HEK293 (cell line): ENCODE measurements around the gene CELA1.

Experiments
- CTCF ChIA-PET: fragments of 350-600 bp; formaldehyde crosslinking; extraction: SDS; loops from one replicate; lab custom pipeline; 2021; ENCODE audit warnings: antibody characterized with exemption; lab: Yijun Ruan, JAX
- POLR2A ChIA-PET: fragments of 300-600 bp; formaldehyde crosslinking; extraction: SDS; loops from one replicate; lab custom pipeline; 2020; ENCODE audit warnings: antibody characterized with exemption, inconsistent platforms; lab: Yijun Ruan, JAX
- H3K27ac ChIP-seq: fragments of 200-500 bp; sonication (Bioruptor generic); 2 replicates; pipeline ENCODE4 v1.5.1; 2014; ENCODE audit warnings: low read depth, low read length, control low read depth, inconsistent platforms; ENCODE audit errors: extremely low read depth
- H3K36me3 ChIP-seq, 2 experiments: fragments of 200-500 bp in 1 of 2; sonication (Bioruptor generic) in 1 of 2; 1 replicate in 1 of 2; 2 replicates in 1 of 2; pipeline ENCODE4 v1.5.1; 2014 to 2017; ENCODE audit warnings: inconsistent platforms in 2 of 2, low read length in 2 of 2; ENCODE audit not compliant: control insufficient read depth in 2 of 2, insufficient read depth in 1 of 2
- H3K4me1 ChIP-seq: fragments of 200-500 bp; sonication (Bioruptor generic); 2 replicates; pipeline ENCODE4 v1.5.1; 2014; ENCODE audit warnings: mild to moderate bottlenecking, low read length, inconsistent platforms; ENCODE audit not compliant: control insufficient read depth, insufficient read depth
- H3K4me3 ChIP-seq: 2 replicates; pipeline ENCODE4 v1.5.1; 2011; ENCODE audit warnings: low read depth, mild to moderate bottlenecking, control low read depth, low read length, moderate library complexity
- H3K9me3 ChIP-seq: fragments of 200-500 bp; sonication (Bioruptor generic); 2 replicates; pipeline ENCODE4 v1.5.1; 2014; ENCODE audit warnings: low read depth, low read length, inconsistent platforms; ENCODE audit not compliant: control insufficient read depth, insufficient read depth
- FEZF1 ChIP-seq: fragments of 450-650 bp; formaldehyde crosslinking; IDR thresholded peaks from 2 replicates; pipeline ENCODE4 v1.5.1; 2016; ENCODE audit warnings: missing biosample characterization, missing genetic modification characterization
- KLF10 ChIP-seq: fragments of 450-650 bp; IDR thresholded peaks from 2 replicates; pipeline ENCODE4 v1.5.1; 2018; ENCODE audit warnings: missing biosample characterization, mild to moderate bottlenecking, missing genetic modification characterization
- SCRT1 ChIP-seq: fragments of 450-650 bp; formaldehyde crosslinking; IDR thresholded peaks from 2 replicates; pipeline ENCODE4 v1.5.1; 2016; ENCODE audit warnings: missing biosample characterization, missing genetic modification characterization, borderline replicate concordance
- TRIM28 ChIP-seq: IDR thresholded peaks from 2 replicates; pipeline ENCODE4 v1.6.1; 2011; ENCODE audit warnings: low read length, control low read depth, borderline replicate concordance
- WT1 ChIP-seq: fragments of 450-650 bp; formaldehyde crosslinking; IDR thresholded peaks from 2 replicates; pipeline ENCODE4 v1.5.1; 2016; ENCODE audit warnings: missing biosample characterization, missing genetic modification characterization
- ZBTB6 ChIP-seq: fragments of 450-650 bp; formaldehyde crosslinking; IDR thresholded peaks from 2 replicates; pipeline ENCODE4 v1.5.1; 2017; ENCODE audit warnings: missing biosample characterization, missing genetic modification characterization
- ZBTB7A ChIP-seq: fragments of 450-650 bp; formaldehyde crosslinking; IDR thresholded peaks from 2 replicates; pipeline ENCODE4 v1.5.1; 2016; ENCODE audit warnings: low read depth, missing biosample characterization, missing genetic modification characterization
- ZFP3 ChIP-seq: fragments of 450-650 bp; formaldehyde crosslinking; IDR thresholded peaks from 2 replicates; pipeline ENCODE4 v1.5.1; 2016; ENCODE audit warnings: low read depth, missing biosample characterization, missing genetic modification characterization
- ZNF114 ChIP-seq: fragments of 450-650 bp; formaldehyde crosslinking; IDR thresholded peaks from 2 replicates; pipeline ENCODE4 v1.5.0; 2017; ENCODE audit warnings: missing biosample characterization, missing genetic modification characterization
- ZNF133 ChIP-seq: fragments of 450-650 bp; formaldehyde crosslinking; IDR thresholded peaks from 2 replicates; pipeline ENCODE4 v1.5.1; 2016; ENCODE audit warnings: missing biosample characterization, missing genetic modification characterization
- ZNF174 ChIP-seq: fragments of 450-650 bp; formaldehyde crosslinking; IDR thresholded peaks from 2 replicates; pipeline ENCODE4 v1.5.0; 2017; ENCODE audit warnings: missing biosample characterization, mild to moderate bottlenecking, missing genetic modification characterization
- ZNF202 ChIP-seq: fragments of 450-650 bp; formaldehyde crosslinking; IDR thresholded peaks from 2 replicates; pipeline ENCODE4 v1.5.1; 2016; ENCODE audit warnings: missing biosample characterization, missing genetic modification characterization, borderline replicate concordance
- ZNF280C ChIP-seq: fragments of 450-650 bp; formaldehyde crosslinking; IDR thresholded peaks from 2 replicates; pipeline ENCODE4 v1.5.1; 2016; ENCODE audit warnings: missing biosample characterization, missing genetic modification characterization
- ZNF341 ChIP-seq: fragments of 450-650 bp; formaldehyde crosslinking; IDR thresholded peaks from 2 replicates; pipeline ENCODE4; 2016; ENCODE audit warnings: low read depth, missing biosample characterization, missing genetic modification characterization
- ZNF366 ChIP-seq: fragments of 450-650 bp; formaldehyde crosslinking; conservative IDR thresholded peaks from 2 replicates; pipeline ENCODE4 v1.5.1; 2016; ENCODE audit warnings: missing biosample characterization, missing genetic modification characterization
- ZNF37A ChIP-seq: fragments of 450-650 bp; IDR thresholded peaks from 2 replicates; pipeline ENCODE4 v1.5.1; 2018; ENCODE audit warnings: missing biosample characterization, missing genetic modification characterization
- ZNF423 ChIP-seq: fragments of 450-650 bp; formaldehyde crosslinking; IDR thresholded peaks from 2 replicates; pipeline ENCODE4 v1.5.1; 2016; ENCODE audit warnings: missing biosample characterization, missing genetic modification characterization
- ZNF473 ChIP-seq: fragments of 450-650 bp; formaldehyde crosslinking; IDR thresholded peaks from 2 replicates; pipeline ENCODE4 v1.5.1; 2017; ENCODE audit warnings: missing biosample characterization, missing genetic modification characterization
- ZNF513 ChIP-seq: fragments of 450-650 bp; IDR thresholded peaks from 2 replicates; pipeline ENCODE4 v1.5.1; 2018; ENCODE audit warnings: missing biosample characterization, missing genetic modification characterization
- ZNF571 ChIP-seq: fragments of 450-650 bp; formaldehyde crosslinking; IDR thresholded peaks from 2 replicates; pipeline ENCODE4 v1.5.0; 2017; ENCODE audit warnings: missing biosample characterization, missing genetic modification characterization
- ZNF624 ChIP-seq: fragments of 450-650 bp; formaldehyde crosslinking; IDR thresholded peaks from 2 replicates; pipeline ENCODE4 v1.5.1; 2017; ENCODE audit warnings: missing biosample characterization, missing genetic modification characterization
- ZNF629 ChIP-seq: fragments of 450-650 bp; formaldehyde crosslinking; IDR thresholded peaks from 2 replicates; pipeline ENCODE4 v1.5.1; 2017; ENCODE audit warnings: missing biosample characterization, missing genetic modification characterization
- ZNF677 ChIP-seq: fragments of 450-650 bp; IDR thresholded peaks from 2 replicates; pipeline ENCODE4 v1.5.0; 2018; ENCODE audit warnings: missing biosample characterization, mild to moderate bottlenecking, missing genetic modification characterization, moderate library complexity
- ZNF76 ChIP-seq: fragments of 450-650 bp; formaldehyde crosslinking; IDR thresholded peaks from 2 replicates; pipeline ENCODE4; 2016; ENCODE audit warnings: low read depth, missing biosample characterization, missing genetic modification characterization, borderline replicate concordance
- ZSCAN23 ChIP-seq: fragments of 450-650 bp; formaldehyde crosslinking; IDR thresholded peaks from 2 replicates; pipeline ENCODE4 v1.5.1; 2016; ENCODE audit warnings: missing biosample characterization, missing genetic modification characterization
- ZSCAN4 ChIP-seq: fragments of 450-650 bp; formaldehyde crosslinking; IDR thresholded peaks from 2 replicates; pipeline ENCODE4 v1.5.1; 2017; ENCODE audit warnings: missing biosample characterization, missing genetic modification characterization

The CELA1 gene

GRCh38 chr12:51330186-51330585, 16.3 kb downstream of the CELA1 start:
- TF ChIP-seq ZNF571 (tag by site-specific recombination) (no peak), ZNF280C (tag by site-specific recombination) (no peak), ZNF114 (no peak), TRIM28 (no peak), ZNF513 (tag by site-specific recombination) (no peak), ZNF133 (no peak), WT1 (tag by site-specific recombination) (no peak)
- Histone ChIP-seq H3K27ac (no peak overlapping the region), H3K9me3 (no peaks in the 10 kb centered on the region), H3K4me3 (no peak overlapping the region), H3K36me3 (no peaks in the 10 kb centered on the region), H3K4me1 (peaks cover 3% of the 10 kb centered on the region; the same call in 1 of the 2 replicates)
- ChIA-PET POLR2A (interaction anchor here (0.6 kb wide), 2 partner anchors 11 to 33 kb away, joined by 3 to 5 read pairs; no protein-coding TSS in a partner anchor), CTCF (interaction anchor here (0.6 to 2.3 kb wide), 2 partner anchors 11 to 341 kb away, joined by 3 to 14 read pairs; no protein-coding TSS in a partner anchor)

GRCh38 chr12:51329742-51330141, 16.7 kb downstream of the CELA1 start:
- CTCF ChIA-PET, result interaction anchor here (0.6 to 2.3 kb wide), 2 partner anchors 11 to 340 kb away, joined by 3 to 14 read pairs; no protein-coding TSS in a partner anchor

More at GRCh38 chr12:51329742-51330141, 16.7 kb downstream of the CELA1 start:
- Histone ChIP-seq H3K36me3 (no peaks in the 10 kb centered on the region), H3K4me3 (no peak overlapping the region), H3K27ac (no peak overlapping the region), H3K4me1 (peaks cover 3% of the 10 kb centered on the region; the same call in 1 of the 2 replicates), H3K9me3 (no peaks in the 10 kb centered on the region)
- POLR2A ChIA-PET, result interaction anchor here (0.6 kb wide), 2 partner anchors 12 to 33 kb away, joined by 3 to 5 read pairs; no protein-coding TSS in a partner anchor
- TF ChIP-seq ZNF473 (tag by site-specific recombination) (no peak), ZNF629 (tag by site-specific recombination) (no peak), ZNF174 (tag by site-specific recombination) (no peak), FEZF1 (tag by site-specific recombination) (no peak), ZSCAN4 (no peak), KLF10 (tag by site-specific recombination) (no peak), ZNF624 (no peak), ZNF341 (no peak), ZNF202 (no peak), ZNF423 (tag by site-specific recombination) (no peak), ZNF37A (no peak), ZFP3 (tag by site-specific recombination) (no peak), ZSCAN23 (tag by site-specific recombination) (no peak), ZNF366 (tag by site-specific recombination) (no peak), SCRT1 (tag by site-specific recombination) (no peak), ZBTB6 (tag by site-specific recombination) (no peak), ZBTB7A (no peak), ZNF76 (tag by site-specific recombination) (no peak), ZNF677 (tag by site-specific recombination) (no peak)
